CD4-positive, alpha-beta T cell treated with Interferon alpha-2 for 1 hour (primary cell): ENCODE measurements around the gene MMS19.

Experiments used
- DNase-seq, 2 donors: peaks; one replicate each; pipeline ENCODE4 v3.0.0-alpha.2; 2020 to 2022

The MMS19 gene

GRCh38 chr10:97412891-97413304, 85.3 kb downstream of the MMS19 start:
- no peak for DNase-seq

DNA sequence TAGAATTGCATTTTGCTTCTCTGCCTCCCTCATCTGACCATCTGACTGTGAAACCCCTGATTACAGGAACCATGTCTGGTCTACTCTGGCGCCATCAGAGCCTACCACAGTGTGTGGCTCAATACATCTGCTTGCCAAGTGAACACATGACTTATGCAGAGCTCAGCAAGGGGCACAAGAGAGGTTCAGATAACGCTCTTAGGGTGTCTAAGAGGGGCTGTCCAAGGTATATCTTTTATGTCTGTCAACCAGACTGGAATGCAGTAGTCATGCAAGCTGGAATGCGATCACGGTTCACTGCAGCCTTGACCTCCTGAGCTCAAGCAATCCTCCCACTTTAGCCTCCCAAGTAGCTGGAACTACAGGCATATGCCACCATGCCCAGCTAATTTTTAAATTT, 86.8 kb downstream of the MMS19 start:
- no peak for DNase-seq

- no peak for DNase-seq
Observed at GRCh38 chr10:97408496-97408992, 89.7 kb downstream of the MMS19 start.
